NCI-H1436 treated with DMSO at 0.1 percent for 48 hours (cell line): ENCODE measurements around the gene TYMS.
A peak's percentile ranks its signal among the peaks of the same experiment; 100 is the strongest.

Experiments
- DNase-seq: peaks from one replicate; lab custom pipeline; 2025; lab: John Stamatoyannopoulos, UW

TYMS gene

DNA sequence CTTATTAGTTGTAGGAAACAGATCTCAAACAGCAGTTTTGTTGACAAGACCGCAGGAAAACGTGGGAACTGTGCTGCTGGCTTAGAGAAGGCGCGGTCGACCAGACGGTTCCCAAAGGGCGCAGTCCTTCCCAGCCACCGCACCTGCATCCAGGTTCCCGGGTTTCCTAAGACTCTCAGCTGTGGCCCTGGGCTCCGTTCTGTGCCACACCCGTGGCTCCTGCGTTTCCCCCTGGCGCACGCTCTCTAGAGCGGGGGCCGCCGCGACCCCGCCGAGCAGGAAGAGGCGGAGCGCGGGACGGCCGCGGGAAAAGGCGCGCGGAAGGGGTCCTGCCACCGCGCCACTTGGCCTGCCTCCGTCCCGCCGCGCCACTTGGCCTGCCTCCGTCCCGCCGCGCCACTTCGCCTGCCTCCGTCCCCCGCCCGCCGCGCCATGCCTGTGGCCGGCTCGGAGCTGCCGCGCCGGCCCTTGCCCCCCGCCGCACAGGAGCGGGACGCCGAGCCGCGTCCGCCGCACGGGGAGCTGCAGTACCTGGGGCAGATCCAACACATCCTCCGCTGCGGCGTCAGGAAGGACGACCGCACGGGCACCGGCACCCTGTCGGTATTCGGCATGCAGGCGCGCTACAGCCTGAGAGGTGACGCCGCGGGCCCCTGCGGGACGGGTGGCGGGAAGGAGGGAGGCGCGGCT is at the start of gene TYMS:
Gene TYMS, plus strand, starts transcription at position 343 of the 690 bp plus-strand sequence. Its CDS starts 90 bp downstream, at position 433.
- DNase-seq, result peak; percentile 65

DNA sequence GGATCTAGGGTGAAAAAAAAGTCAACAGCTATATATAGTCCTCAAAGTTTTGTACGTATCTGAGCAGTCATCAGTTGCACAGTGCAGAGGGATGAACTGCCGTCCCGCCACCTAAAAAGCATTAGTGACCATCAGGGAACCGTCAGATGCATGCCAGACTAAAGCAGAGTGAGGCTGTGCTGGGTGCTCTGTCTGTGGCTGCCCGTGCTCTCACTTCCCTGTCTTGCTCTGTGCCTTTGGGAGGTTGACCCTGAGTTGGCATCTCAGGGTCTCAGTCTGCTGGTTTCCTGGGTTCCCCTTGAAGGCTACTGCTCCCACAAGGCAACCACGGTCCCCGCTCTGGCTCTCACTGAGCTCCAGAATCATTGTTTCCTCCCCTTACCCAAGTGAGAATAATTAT is 49.5 kb upstream of the TYMS start:
- no peak for DNase-seq

DNA sequence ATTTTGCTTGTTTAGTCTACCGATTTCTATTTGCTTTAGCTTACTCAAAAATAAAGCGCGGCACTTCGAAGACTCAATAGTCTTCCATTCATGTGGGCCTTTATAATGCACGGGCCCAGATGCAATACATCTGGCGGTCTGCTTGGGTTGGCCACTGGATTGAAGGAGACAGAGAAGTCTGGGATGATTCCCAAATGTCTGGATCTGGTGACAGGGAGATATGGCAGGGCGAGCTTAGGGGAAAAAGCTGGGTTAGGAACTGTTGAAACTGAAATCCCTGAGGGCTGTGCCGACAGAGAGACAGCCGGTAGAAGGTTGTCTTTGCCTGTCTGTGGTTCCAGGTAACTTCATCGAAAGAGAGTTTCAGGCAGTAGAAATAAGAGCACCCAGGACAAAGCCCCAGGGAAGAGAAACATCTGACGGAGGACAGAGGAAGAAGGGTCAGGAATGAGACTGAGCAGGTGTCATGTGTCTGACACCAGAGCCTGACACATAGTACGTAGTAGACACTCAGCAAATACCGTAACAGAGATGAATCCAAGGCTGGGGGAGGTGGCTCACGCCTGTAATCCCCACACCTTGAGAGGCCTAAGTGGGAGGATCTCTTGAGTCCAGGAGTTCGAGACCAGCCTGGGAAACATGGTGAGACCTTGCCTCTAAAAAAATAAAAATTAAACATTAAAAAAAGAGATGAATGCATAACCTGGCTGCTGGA is 47.1 kb upstream of the TYMS start:
- no peak for DNase-seq

DNA sequence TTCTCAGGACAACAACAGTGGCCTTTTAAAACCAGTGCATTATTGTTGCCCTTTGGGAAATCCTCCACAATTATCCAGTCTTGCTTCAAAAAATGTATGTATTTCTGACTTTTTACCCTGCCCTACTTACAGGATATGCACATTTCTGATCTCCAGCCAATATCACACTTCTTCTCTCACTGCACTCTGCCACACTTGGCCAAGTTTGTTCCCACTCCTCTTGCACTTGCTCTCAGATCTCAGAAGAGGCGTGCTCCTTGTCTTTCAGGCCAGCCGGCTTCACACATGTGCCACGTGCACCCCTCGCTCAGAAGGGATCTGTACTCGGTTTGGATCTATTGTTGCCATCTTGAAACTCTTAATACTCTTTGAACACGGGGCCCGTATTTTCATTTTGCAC is 45.3 kb upstream of the TYMS start:
- no peak for DNase-seq

DNA sequence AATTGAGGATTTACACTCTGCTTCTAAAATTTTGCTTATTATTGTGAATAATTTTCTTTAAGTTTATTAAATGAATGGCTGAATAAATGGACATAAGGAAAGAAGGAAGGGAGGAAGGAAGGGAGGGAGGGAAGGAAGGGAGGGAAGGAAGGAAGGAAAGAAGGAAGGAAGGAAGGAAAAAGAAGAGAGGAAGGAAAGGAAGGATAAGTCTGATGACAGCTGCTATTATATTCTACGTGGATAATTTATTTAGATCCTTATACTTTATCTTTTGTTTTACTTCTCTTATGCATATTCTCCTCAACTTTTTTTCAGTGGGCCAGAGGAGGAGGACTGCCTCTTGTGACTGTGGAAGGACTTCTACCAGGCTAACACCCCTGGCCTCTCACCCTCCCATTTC is 43.3 kb upstream of the TYMS start:
- DNase-seq, result no peak

DNA sequence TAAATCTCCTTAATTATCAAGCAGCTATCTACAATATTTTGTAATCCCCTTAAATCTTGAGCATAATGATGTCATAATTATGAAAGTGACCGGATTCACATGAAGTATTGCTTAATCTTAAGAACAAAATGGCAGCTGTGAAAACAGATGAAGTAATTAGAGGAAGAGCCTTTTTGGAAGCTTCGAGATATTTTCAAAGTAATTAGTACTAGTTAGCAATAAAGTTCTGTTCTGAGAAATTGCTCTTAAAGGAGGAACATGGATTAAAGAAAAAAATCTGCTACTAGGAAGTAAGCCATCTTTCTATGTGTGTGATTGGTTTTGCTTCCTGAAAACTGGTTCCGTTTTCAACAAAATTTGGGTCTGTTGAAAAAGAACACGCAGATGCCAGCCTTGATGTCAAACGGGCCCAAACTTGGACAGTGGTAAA is 42.3 kb upstream of the TYMS start:
- no peak for DNase-seq

DNA sequence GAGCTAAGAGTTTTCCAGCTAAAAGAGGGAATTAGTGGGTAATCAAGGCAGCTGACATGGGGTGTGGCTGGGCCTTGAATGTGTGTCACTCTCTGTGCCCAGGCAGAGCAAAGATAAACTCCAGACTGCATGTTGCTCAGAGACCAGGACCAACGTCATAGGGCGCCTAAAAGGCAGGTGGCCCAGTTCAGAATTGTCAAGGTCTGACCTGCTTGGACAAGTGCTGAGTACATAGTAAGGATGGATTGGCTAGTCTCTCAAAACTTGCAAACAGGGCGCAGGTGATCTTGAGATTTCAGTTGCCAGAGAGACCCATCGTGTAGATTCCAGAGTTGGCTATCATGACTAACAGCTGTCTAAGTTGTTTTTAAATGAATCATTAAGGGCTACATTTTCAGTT is 41.7 kb upstream of the TYMS start:
- DNase-seq, result no peak

DNA sequence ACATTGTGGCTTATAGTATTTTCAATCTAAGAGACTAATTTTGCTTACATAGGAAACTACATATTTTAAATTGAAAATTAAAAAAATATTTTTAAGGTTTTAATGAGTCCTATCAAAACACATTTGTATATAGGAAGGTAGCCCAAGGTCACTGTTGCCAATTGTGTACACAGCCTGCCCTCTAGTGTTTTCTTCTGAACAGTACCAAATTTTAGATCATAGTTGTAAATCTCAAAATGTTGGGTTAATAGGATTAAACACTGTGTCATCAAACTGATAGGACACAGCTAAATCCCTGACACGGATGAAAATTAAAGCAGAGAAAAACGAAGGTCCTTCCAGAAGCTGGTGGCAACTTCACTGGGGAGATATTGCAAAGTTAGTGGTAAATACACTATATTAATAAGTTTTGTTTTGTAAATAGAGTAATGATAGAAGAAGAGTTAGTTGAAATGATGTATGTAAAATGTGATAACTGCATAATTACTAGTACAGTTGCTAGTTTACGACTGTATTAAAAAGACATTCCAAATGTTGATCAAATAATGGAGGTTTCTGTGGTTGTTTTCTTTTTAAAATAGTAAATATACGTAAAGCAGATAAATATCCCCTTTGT is 41.0 kb upstream of the TYMS start:
- no peak for DNase-seq

DNA sequence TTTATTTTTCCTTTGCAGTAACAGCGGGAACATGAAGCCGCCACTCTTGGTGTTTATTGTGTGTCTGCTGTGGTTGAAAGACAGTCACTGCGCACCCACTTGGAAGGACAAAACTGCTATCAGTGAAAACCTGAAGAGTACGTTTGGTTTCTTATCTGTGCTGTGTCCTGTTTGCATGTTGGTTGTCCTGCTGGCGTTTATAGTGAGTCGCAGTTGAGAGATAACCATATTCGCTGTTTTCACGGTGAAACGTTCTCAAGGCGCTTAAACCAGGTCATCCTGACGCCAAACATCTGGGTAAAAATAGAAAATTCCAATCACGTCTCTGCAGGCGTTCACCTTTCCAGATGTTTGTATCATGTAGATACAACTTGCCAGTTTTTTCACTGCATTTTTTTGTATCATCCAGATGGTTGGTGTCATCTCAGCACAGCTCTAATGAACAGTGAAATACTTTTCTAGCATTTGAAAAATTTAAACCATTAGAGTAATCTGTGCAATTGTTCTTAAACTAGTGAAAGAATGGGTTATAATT is 39.4 kb upstream of the TYMS start:
- DNase-seq, result no peak

DNA sequence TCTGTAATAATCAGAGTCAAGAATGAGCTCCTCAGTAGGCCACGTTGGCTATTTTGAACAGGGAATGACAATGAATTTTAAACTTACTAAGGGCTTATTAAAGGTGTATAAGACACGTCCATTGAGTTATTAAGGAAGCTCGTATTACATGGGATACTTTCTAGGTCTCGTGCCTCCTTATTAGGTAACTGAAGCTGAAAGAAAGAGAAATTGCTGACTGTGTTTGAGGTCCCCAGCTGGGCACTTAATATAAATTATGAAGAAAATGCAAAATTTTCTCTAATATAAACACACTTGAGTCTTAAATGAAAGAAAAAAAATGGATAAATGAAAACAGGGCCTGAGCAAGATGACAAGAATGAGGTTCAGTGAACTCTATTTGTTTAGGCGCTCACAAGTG is 38.8 kb upstream of the TYMS start:
- DNase-seq, result no peak

DNA sequence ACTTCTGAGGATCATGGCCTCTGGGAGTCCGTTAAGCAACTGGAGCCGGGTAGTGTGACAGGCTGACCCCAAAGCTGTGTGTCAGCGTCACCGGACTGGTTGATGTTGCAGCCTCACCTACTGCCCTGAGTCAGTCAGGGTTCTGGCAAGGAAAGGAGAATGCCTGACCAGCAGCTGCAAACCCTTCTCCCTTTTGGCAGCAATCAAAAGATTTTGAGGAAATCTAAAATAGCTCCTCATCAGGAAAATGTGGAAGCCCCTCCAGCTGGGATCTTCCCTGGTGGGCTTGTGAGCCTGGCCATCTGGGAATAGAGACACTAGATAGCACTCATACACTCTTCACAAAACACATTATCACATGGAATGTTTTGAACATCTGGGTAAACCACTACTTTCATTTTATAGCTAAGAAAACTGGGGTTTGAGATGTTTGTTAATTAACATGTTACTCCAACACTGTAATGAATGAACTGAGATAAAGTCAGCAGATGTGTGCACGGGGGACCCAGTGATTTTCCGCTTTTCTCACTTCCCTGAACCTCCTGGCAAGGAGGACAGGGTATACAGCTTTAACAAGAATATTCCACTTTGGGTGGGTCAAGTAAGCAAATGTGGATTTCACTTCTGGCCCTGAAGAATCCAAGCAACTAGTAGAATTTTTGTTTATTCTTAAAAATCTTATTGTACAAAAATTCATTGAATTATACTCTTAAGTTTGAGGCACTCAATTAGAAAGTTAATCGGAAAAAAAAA is 36.0 kb upstream of the TYMS start:
- DNase-seq, result no peak

DNA sequence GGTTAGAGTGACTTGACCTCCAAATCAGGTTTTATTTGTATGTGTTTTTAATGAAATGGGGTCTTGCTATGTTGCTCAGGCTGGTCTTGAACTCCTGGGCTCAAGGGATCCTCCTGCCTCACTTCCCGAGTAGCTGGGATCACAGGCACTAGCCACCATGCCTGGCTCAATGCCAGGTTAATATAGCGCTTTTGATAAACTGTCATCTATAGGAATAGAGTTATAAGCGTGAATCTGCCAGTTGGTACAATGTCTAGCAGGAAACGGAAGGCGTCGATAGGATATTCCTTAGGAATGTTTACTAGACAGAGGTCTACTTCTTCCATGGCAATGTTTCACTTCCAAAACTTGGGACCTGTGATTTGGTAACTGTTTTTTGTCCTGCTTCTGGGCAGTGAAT is 35.2 kb upstream of the TYMS start:
- DNase-seq, result no peak

DNA sequence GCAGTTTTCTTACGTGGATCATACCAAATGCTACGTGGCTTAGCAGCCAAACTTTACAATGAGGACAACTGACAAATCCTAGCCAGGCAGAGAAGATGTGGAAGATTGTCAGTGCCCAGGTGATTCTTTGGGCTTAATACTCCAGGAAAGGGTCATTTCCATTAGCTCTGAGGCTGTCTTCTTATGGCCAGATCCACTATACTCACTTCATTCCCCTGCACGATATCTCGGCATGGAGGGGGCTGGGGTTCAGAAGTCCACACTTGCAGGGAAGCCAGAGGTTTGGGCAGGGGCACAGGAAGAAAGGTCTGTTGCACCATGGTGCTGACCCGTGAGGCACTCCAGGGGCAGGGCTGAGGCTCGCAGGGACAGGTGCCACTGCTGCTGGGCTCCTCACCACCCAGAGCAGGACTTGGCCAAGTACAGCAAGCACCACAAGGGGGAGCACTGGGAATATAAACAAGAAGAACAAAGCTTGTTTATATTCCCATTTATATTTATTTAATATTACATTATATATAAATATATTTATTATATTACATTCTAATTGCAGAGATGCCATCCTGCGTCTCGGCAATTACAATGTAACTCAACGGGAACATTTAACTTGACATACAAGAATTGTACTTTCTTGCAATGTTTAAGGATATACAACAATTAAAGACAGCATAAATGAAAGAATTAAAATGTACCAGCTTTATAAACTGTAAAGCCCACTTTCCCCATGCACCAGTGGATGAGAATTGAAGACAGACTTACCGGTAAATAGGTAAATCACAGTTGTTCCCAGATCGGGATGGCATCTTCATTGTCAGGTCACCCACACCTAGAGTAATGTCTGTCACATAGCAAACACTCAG is 33.5 kb upstream of the TYMS start:
- no peak for DNase-seq

DNA sequence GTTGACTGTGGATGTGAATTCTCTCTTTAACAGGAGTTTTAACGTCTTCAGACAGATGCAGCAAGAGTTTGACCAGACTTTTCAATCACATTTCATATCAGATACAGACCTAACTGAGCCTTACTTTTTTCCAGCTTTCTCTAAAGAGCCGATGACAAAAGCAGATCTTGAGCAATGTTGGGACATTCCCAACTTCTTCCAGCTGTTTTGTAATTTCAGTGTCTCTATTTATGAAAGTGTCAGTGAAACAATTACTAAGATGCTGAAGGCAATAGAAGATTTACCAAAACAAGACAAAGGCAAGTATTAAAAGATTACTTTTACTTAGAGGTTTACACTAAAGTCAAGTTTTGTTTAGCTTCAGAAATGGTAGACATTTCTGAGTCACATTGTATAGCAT is 30.2 kb upstream of the TYMS start:
- DNase-seq, result no peak

DNA sequence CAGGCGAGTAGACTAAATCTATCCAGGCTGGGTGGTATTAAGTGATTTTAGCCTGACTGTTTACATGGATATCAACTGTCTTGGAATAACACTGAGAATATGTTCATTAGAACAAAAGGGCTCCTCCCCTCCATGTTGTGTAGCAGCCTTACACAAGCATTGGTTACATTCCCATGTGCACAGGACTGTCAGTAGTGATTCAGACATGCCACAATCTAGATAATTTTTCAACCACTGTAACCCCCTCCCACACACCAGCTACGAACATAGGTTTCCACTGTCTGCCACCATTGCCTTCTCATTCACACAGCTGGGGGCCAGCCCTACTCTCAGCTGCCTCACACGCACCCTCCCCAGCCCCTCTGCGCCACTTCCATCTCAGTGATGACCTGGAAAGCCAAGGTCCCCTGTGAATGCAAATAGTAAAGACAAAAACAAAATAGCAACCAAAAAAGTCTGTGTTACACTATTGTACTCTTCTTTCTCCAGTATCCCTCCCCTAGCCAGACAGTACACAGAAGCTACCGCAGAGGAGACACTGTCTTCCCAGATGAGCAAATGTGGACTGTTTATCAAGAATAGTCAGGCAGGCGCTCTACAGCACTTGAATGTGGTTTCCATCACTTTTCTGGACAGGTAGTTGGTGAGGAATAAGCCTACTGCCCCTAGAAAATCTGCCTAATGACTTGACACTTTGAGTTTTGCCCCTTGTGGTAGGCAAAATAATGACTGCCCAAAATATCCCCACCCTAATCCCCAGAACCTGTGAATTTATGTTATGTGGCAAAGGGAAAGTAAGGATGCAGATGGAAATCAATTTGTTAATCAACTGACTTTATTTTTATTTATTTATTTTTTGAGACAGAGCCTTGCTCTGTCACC is 27.9 kb upstream of the TYMS start:
- no peak for DNase-seq

DNA sequence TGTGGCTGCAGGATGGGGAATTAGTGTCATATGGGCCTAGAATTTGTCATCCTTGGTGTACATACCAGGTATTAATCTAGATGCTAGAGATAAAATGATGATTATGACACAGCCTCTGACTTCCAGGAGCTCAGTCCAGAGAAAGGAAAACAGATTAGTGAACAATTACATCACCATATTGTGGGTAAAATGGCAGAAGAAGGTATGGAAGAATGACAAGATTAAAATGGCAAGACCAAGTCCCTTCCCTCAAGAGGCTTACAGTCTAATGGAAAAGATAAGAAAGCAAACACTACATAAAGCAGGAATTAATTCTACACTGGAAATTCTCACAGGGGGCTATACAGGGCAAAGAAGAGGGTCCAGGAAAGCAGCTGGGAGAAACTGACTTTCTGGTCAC is 25.9 kb upstream of the TYMS start:
- no peak for DNase-seq

DNA sequence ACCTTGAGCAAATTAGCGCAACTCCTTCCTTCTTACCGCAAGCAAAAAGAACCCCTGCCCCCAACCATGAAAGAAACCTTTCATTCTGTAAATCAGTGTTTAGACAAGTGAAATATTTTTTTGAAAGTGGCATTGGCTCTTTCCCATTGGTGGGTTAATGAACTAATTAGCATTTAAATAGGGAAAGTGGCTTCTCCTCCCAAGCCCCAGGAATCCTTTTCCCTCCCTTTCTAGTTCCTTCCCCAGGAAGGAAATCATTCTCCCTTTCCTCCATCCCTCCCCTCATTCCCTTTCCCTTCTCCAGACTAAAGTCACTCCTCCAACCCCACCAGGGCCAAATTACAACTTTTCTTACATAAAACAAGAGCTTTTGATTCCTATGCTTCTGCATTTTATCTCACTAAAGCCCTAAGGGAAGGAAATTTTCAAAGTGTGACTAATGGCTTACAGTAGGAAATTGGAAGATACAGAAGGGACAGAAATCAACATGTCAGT is 22.9 kb upstream of the TYMS start:
- DNase-seq, result no peak

DNA sequence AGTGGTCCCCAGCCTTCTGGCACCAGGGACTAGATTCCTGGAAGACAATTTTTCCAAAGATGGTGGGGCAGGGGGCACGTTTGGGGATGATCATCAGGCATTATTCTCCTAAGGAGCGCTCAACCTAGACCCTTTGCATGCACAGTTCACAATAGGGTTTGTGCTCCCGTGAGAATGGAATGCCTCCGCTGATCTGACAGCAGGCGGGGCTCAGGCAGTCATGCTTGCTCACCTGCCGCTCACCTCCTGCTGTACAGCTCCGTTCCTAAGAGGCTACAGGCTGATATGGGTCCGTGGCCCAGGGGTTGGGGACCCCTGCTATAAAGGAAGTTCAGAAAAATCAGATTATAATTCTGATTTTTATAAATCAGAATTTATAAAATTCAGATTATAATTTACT is 22.3 kb upstream of the TYMS start:
- DNase-seq, result no peak

DNA sequence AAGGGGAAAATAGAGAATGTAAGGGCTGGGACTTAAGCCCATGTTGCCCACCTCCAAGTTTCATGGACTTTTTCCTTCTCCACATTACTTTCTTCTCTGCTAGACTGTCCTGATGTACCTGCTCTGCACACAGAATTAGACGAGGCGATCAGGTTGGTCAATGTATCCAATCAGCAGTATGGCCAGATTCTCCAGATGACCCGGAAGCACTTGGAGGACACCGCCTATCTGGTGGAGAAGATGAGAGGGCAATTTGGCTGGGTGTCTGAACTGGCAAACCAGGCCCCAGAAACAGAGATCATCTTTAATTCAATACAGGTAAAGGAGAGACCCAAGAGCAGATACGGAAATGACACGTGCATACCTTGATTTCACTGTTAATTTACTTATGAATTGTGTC is 16.2 kb upstream of the TYMS start:
- no peak for DNase-seq

DNA sequence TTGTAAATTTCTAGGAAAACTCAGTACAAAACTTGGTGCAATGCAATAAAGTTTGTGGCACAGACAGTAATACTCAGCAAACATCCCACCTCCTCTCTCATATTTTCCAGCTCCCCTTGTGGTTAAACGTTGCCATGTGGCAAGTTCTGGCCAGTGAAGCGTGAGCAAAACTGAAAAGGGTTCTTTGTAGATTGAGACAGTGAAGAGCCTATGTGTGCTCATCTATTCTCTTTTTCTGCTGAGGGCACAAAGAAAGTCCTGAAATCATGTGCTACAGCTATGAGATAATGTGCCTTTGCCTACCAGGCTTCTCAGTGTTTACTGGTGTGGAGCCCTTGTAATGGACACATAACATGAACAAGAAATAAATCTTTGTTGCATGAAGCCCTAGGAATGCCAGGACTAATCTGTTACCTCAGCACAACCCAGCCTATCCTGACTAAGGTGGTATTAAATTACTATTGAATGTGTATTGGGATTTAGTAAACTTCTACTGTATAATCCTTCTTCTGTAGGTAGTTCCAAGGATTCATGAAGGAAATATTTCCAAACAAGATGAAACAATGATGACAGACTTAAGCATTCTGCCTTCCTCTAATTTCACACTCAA is 13.0 kb upstream of the TYMS start:
- no peak for DNase-seq
